Natural killer cell (primary cell): ENCODE measurements around the gene EGFR. TPM values are rescaled to one million over a fixed set of nuclear protein-coding genes. Genes with fewer than 3 reads are reported as not detected.

ENCODE experiments used
- ATAC-seq, 3 donors: fragments of 150-1000 bp in 2 of 3; fragments of 200-7000 bp in 1 of 3; cut with Tn5 transposase; 1 replicate in 1 of 3; 2 replicates in 2 of 3; pipeline ENCODE4 v1.10.0; 2021; ENCODE audit warnings: mild to moderate bottlenecking in 2 of 3, moderate library complexity in 2 of 3
- DNase-seq, 2 donors: peaks; one replicate each; pipeline versions ENCODE4 v3.0.0 to v3.0.0-alpha.2; 2013 to 2021; ENCODE audit warnings: mixed read lengths in 1 of 2
- H3K27ac ChIP-seq: one replicate; pipeline ENCODE4 v1.5.1; 2013; ENCODE audit warnings: mild to moderate bottlenecking, low read length
- H3K27me3 ChIP-seq: one replicate; pipeline ENCODE4 v1.6.1; 2013; ENCODE audit warnings: low read length; ENCODE audit not compliant: control insufficient read depth, insufficient read depth
- H3K36me3 ChIP-seq: one replicate; pipeline ENCODE4 v1.6.1; 2013; ENCODE audit warnings: low read length; ENCODE audit not compliant: control insufficient read depth, insufficient read depth
- H3K4me1 ChIP-seq: one replicate; pipeline ENCODE4 v1.6.1; 2013; ENCODE audit warnings: low read length; ENCODE audit not compliant: control insufficient read depth, insufficient read depth
- H3K4me3 ChIP-seq: one replicate; pipeline ENCODE4 v1.5.1; 2013; ENCODE audit warnings: low read length
- H3K9me3 ChIP-seq: one replicate; pipeline ENCODE4 v1.6.1; 2013; ENCODE audit warnings: low read length; ENCODE audit not compliant: control insufficient read depth, insufficient read depth
- H3K27ac Mint-ChIP-seq, 2 donors: one replicate each; pipeline ENCODE4 v1.8.0; 2022; ENCODE audit warnings: mild to moderate bottlenecking in 2 of 2, mixed read lengths in 2 of 2, moderate library complexity in 1 of 2
- H3K27me3 Mint-ChIP-seq, 2 donors: one replicate each; pipeline ENCODE4 v1.8.0; 2022; ENCODE audit warnings: low read depth in 2 of 2, mixed read lengths in 2 of 2
- H3K36me3 Mint-ChIP-seq: one replicate; pipeline ENCODE4 v1.8.0; 2022; ENCODE audit warnings: mixed read lengths
- H3K4me1 Mint-ChIP-seq, 2 donors: one replicate each; pipeline ENCODE4 v1.8.0; 2022; ENCODE audit warnings: mixed read lengths in 2 of 2
- H3K4me3 Mint-ChIP-seq: one replicate; pipeline ENCODE4 v1.8.0; 2022; ENCODE audit warnings: mild to moderate bottlenecking, moderate library complexity, mixed read lengths
- H3K9me3 Mint-ChIP-seq, 2 donors: one replicate each; pipeline ENCODE4 v1.8.0; 2022; ENCODE audit warnings: mixed read lengths in 2 of 2
- WGBS: methylation state at CpG from one replicate; pipeline ENCODE4 v1.1.7; 2013; ENCODE audit warnings: missing lambda C conversion rate; ENCODE audit not compliant: insufficient coverage; 5-methylcytosine and 5-hydroxymethylcytosine counted together
- intact Hi-C: fragments of 100-400 bp; cut with micrococcal nuclease; formaldehyde crosslinking; loops from one replicate; pipeline ENCODE4 v1.14.2; 2022
- total RNA-seq, 4 donors: library from RNA; stranded (reverse); fragments of 120-200 nt in 1 of 4; gene quantifications; one replicate each; pipeline versions ENCODE4 v1.2.3 to v1.2.4, GENCODE V29; 2013 to 2022
- TF ChIP-seq, protein P1 (sequence below): fragments of 200-600 bp; IDR thresholded peaks from one replicate; pipeline ENCODE4 v1.8.0; 2022; ENCODE audit warnings: antibody characterized with exemption

The EGFR gene
- total RNA-seq, 3 donors from 2014 or later (not counting 1 experiment from before 2014, with no cell fraction given), result not detected

DNA sequence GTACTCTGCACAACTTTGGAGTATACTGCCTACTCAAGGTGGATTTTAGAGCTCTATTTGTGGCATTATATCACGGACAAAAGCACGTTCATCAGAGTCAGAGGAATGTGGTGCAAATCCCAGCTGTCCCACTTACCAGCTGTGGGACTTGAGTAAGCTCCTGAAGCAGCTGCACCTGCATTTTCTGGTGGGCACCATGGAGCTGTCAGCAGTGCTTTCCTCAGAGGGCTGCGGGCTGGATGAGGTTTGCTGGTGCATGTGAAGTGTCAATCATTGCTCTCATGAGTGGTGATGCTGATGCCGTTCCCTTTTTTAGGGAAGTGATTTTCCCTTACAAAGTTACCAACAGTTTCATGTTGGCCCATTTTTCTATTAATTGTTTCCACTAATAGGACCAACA is 53.4 kb downstream of the EGFR start:
- ATAC-seq (no peak), DNase-seq (no peak)
- no peak overlapping the region for H3K4me3 ChIP-seq
- H3K36me3 Mint-ChIP-seq, result no peaks in the 10 kb centered on the region
- H3K27me3 ChIP-seq, result no peaks in the 10 kb centered on the region
- peaks cover 9 to 16% of the 10 kb centered on the region in 2 donors for H3K4me1 Mint-ChIP-seq
- peaks cover 7 to 14% of the 10 kb centered on the region in 2 donors for H3K27me3 Mint-ChIP-seq
- H3K9me3 Mint-ChIP-seq, result no peaks in the 10 kb centered on the region
- TF ChIP-seq, protein P1, sequence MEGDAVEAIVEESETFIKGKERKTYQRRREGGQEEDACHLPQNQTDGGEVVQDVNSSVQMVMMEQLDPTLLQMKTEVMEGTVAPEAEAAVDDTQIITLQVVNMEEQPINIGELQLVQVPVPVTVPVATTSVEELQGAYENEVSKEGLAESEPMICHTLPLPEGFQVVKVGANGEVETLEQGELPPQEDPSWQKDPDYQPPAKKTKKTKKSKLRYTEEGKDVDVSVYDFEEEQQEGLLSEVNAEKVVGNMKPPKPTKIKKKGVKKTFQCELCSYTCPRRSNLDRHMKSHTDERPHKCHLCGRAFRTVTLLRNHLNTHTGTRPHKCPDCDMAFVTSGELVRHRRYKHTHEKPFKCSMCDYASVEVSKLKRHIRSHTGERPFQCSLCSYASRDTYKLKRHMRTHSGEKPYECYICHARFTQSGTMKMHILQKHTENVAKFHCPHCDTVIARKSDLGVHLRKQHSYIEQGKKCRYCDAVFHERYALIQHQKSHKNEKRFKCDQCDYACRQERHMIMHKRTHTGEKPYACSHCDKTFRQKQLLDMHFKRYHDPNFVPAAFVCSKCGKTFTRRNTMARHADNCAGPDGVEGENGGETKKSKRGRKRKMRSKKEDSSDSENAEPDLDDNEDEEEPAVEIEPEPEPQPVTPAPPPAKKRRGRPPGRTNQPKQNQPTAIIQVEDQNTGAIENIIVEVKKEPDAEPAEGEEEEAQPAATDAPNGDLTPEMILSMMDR, result no peak
- peaks cover 7% of the 10 kb centered on the region for H3K4me1 ChIP-seq
- H3K9me3 ChIP-seq, result no peaks in the 10 kb centered on the region
- WGBS, result 86% methylated on average over 3 of the region's 4 CpGs
- no peaks in the 10 kb centered on the region for H3K36me3 ChIP-seq
- intact Hi-C loops, result no loop called here
- H3K27ac ChIP-seq, result no peak overlapping the region
- H3K27ac Mint-ChIP-seq, result no peak overlapping the region
- H3K4me3 Mint-ChIP-seq, result no peak overlapping the region

DNA sequence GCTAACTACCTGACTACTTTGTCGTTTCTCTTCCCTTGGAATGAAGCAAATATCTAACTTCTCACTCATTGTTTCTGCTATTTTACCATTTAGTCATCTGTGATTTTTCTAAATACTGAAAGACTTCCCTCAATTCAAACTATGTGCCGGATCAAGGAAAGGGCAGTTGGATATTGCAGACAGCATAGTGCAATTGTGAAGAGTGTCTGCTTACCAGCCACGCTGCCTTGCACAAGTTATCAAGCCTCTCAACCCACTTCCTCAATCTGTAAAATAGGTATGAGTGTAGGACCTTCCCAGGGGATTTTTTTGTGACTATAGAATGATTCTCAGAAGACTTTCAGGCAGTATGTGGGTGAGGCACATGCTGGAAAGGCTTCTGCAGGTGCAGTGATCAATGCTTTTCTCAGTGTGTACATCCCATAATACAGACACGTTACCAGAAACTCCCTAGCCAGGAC is 54.3 kb downstream of the EGFR start:
- H3K4me3 Mint-ChIP-seq, result no peak overlapping the region
- H3K27ac Mint-ChIP-seq, result peak overlapping the region in 1 of 2 donors; percentile 96
- H3K27me3 ChIP-seq, result no peaks in the 10 kb centered on the region
- H3K4me1 ChIP-seq, result peaks cover 7% of the 10 kb centered on the region
- ATAC-seq (no peak), DNase-seq (no peak)
- no peaks in the 10 kb centered on the region for H3K9me3 ChIP-seq
- H3K36me3 ChIP-seq, result no peaks in the 10 kb centered on the region
- H3K9me3 Mint-ChIP-seq, result no peaks in the 10 kb centered on the region
- intact Hi-C loops, result no loop called here
- H3K27ac ChIP-seq, result peak overlapping the region; percentile 81
- peaks cover 7 to 14% of the 10 kb centered on the region in 2 donors for H3K27me3 Mint-ChIP-seq
- H3K4me1 Mint-ChIP-seq, result peaks cover 9 to 16% of the 10 kb centered on the region in 2 donors
- H3K36me3 Mint-ChIP-seq, result no peaks in the 10 kb centered on the region
- no peak overlapping the region for H3K4me3 ChIP-seq
- WGBS, result 86% methylated on average over 1 of the region's 4 CpGs
- TF ChIP-seq, protein P1, result no peak

DNA sequence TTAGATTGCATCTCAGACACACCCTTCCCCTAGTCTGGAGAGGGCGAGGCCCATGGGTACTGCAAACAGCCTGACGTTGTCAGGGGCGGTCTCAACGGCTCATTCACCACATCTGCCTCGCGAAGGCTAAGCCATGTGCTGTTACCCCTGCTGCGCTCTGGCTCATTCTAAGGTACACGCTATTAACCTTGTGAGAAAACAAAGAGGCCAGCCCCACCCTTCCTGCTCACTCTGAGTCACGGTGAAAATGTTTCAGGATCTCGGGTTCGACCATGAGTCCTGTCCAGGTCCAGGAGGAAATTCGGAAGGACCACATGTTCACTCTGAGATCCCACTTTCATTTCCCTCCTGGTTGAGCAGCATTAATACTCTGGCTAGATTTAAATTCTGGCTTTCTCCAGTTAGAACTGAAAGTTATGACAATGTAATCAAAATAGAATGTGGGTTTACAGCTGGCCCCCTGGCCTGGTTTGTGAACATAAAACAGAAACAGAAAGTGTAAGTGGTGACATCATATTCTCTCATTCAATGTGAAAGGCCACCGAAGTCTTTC is 55.2 kb downstream of the EGFR start:
- intact Hi-C loops, result no loop called here
- peak; percentile 32 to 67 for DNase-seq
- Histone ChIP-seq H3K9me3 (no peaks in the 10 kb centered on the region), H3K27ac (peak overlapping the region; percentile 81), H3K36me3 (no peaks in the 10 kb centered on the region), H3K4me1 (peaks cover 7% of the 10 kb centered on the region), H3K27me3 (no peaks in the 10 kb centered on the region), H3K4me3 (no peak overlapping the region)
- H3K4me1 Mint-ChIP-seq, result peaks cover 9 to 16% of the 10 kb centered on the region in 2 donors
- peaks cover 5 to 14% of the 10 kb centered on the region in 2 donors for H3K27me3 Mint-ChIP-seq
- H3K9me3 Mint-ChIP-seq, result no peaks in the 10 kb centered on the region
- WGBS, result 45% methylated on average over 12 of the region's 13 CpGs
- ATAC-seq, result peak; percentile 87 to 93 (median 88)
- peak overlapping the region; percentile 72 for H3K4me3 Mint-ChIP-seq
- peak overlapping the region; percentile 91 to 96 for H3K27ac Mint-ChIP-seq
- TF ChIP-seq, protein P1, result no peak
- H3K36me3 Mint-ChIP-seq, result no peaks in the 10 kb centered on the region
